A673 (cell line): Measurements from ENCODE around the gene NABP1. TPM values are rescaled to one million over a fixed set of nuclear protein-coding genes. Genes with fewer than 3 reads are reported as not detected.

Source experiments
- BruUV-seq: library from RNA; stranded (reverse); fragments of 400-500 nt; replicated peaks from 2 replicates; lab custom pipeline; 2021; lab: Mats Ljungman, UMichigan
- CTCF ChIA-PET: fragments of 300-600 bp; sonication (Branson Sonifier 250); formaldehyde crosslinking; loops from one replicate; lab custom pipeline; 2022; ENCODE audit warnings: antibody characterized with exemption; lab: Charles Lee
- POLR2A ChIA-PET: fragments of 300-600 bp; sonication (Branson Sonifier 250); formaldehyde crosslinking; loops from one replicate; lab custom pipeline; 2022; ENCODE audit warnings: antibody characterized with exemption; ENCODE audit not compliant: low non-redundant PET; lab: Charles Lee
- DNase-seq: peaks from one replicate; pipeline ENCODE4 v3.0.0-alpha.2; 2015; ENCODE audit warnings: low spot score
- H3K27ac ChIP-seq: fragments of 200-600 bp; sonication (generic); 2 replicates; pipeline ENCODE4 v1.5.1; 2016; ENCODE audit warnings: mixed run types, low read depth, mild to moderate bottlenecking, mixed read lengths, antibody characterized with exemption, low read length; ENCODE audit not compliant: poor library complexity, severe bottlenecking
- H3K27me3 ChIP-seq: fragments of 200-600 bp; sonication (generic); replicated peaks from 2 replicates; pipeline ENCODE4 v1.6.1; 2017; ENCODE audit warnings: mixed run types, low read depth, mild to moderate bottlenecking, mixed read lengths, antibody characterized with exemption, low read length; ENCODE audit not compliant: insufficient read depth, poor library complexity
- H3K36me3 ChIP-seq: fragments of 200-600 bp; sonication (generic); 2 replicates; pipeline ENCODE4 v1.6.1; 2016; ENCODE audit warnings: mixed run types, mild to moderate bottlenecking, mixed read lengths, antibody characterized with exemption, low read length; ENCODE audit not compliant: insufficient read depth, poor library complexity, severe bottlenecking
- H3K4me1 ChIP-seq: fragments of 200-600 bp; sonication (generic); 2 replicates; pipeline ENCODE4 v1.6.1; 2017; ENCODE audit warnings: mixed run types, mild to moderate bottlenecking, mixed read lengths, antibody characterized with exemption, low read length; ENCODE audit not compliant: insufficient read depth, poor library complexity, severe bottlenecking
- H3K4me3 ChIP-seq: fragments of 200-600 bp; sonication (generic); 2 replicates; pipeline ENCODE4 v1.5.1; 2016; ENCODE audit warnings: low read depth, mixed run types, mild to moderate bottlenecking, mixed read lengths, low read length; ENCODE audit not compliant: poor library complexity, severe bottlenecking
- H3K9me3 ChIP-seq: fragments of 200-600 bp; sonication (generic); 2 replicates; pipeline ENCODE4 v1.6.1; 2016; ENCODE audit warnings: mixed run types, low read depth, mild to moderate bottlenecking, mixed read lengths, antibody characterized with exemption, low read length; ENCODE audit not compliant: poor library complexity, severe bottlenecking
- CTCF ChIP-seq: fragments of 300-800, 200-600 bp; sonication (generic); conservative IDR thresholded peaks from 2 replicates; pipeline ENCODE4 v1.5.1; 2017; ENCODE audit warnings: low read depth, mild to moderate bottlenecking, antibody characterized with exemption, low read length, moderate library complexity, mixed read lengths
- EZH2 ChIP-seq: fragments of 200-600 bp; sonication (generic); IDR thresholded peaks from 2 replicates; pipeline ENCODE4 v1.6.1; 2017; ENCODE audit warnings: borderline replicate concordance, low read depth, mild to moderate bottlenecking, mixed read lengths, antibody characterized with exemption, low read length; ENCODE audit not compliant: poor library complexity, severe bottlenecking
- intact Hi-C: fragments of 100-400 bp; cut with micrococcal nuclease; formaldehyde crosslinking; loops from one replicate; pipeline ENCODE4 v1.10.0; 2022; ENCODE audit not compliant: unreplicated experiment
- total RNA-seq: library from RNA; stranded (reverse); gene quantifications from 2 replicates; pipeline ENCODE4 v1.2.3, GENCODE V29; 2021

The NABP1 gene
- total RNA-seq, 1 experiment from 2014 or later, result 38.4 TPM

DNA sequence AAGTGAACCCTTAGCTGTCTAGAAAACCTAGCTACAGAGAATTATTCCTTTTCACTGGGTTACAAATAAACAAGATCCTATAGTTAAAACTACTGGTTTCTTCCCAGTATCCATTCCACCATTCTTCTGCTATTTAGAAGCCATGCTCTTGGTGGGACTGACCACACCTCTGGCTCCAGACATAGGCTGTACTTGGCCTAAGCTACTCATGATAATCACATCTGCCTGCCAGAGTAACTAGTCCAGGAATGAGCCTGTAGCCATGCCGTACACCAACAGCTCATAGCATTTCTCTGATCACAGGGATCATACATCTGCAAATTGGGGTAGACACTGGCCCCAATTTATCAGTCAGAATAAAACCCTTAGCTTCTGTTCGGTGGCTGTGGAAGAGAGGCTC, 33.7 kb downstream of the NABP1 start:
- ChIA-PET CTCF (no interaction called here), POLR2A (no interaction called here)
- H3K4me3 ChIP-seq, result no peak overlapping the region
- H3K36me3 ChIP-seq, result no peaks in the 10 kb centered on the region
- no peaks in the 10 kb centered on the region for H3K27me3 ChIP-seq
- DNase-seq, result no peak
- no peak for TF ChIP-seq CTCF
- TF ChIP-seq EZH2, result no peak
- H3K4me1 ChIP-seq, result peaks cover 42% of the 10 kb centered on the region
- no peaks in the 10 kb centered on the region for H3K9me3 ChIP-seq
- intact Hi-C loops, result no loop called here
- no peak overlapping the region for H3K27ac ChIP-seq
- no TSS peak for BruUV-seq

GRCh38 chr2:191713837-191714236, 35.9 kb downstream of the NABP1 start:
- Histone ChIP-seq H3K4me1 (peaks cover 38% of the 10 kb centered on the region), H3K36me3 (no peaks in the 10 kb centered on the region), H3K9me3 (no peaks in the 10 kb centered on the region), H3K4me3 (no peak overlapping the region), H3K27me3 (no peaks in the 10 kb centered on the region), H3K27ac (no peak overlapping the region)
- CTCF ChIA-PET, result no interaction called here
- POLR2A ChIA-PET, result no interaction called here
- no TSS peak for BruUV-seq
- peak; percentile 32 for DNase-seq
- peak; percentile 26; the same call in 1 of the 2 replicates for TF ChIP-seq CTCF
- no peak for TF ChIP-seq EZH2
- intact Hi-C loops, result no loop called here

GRCh38 chr2:191714925-191715324, 37.0 kb downstream of the NABP1 start:
- POLR2A ChIA-PET, result interaction anchor here (0.7 kb wide), 1 partner anchor 7 kb away, joined by 4 read pairs; no protein-coding TSS in a partner anchor
- Histone ChIP-seq H3K9me3 (no peaks in the 10 kb centered on the region), H3K27ac (peak overlapping the region; percentile 69), H3K4me1 (peaks cover 38% of the 10 kb centered on the region), H3K27me3 (no peaks in the 10 kb centered on the region), H3K36me3 (no peaks in the 10 kb centered on the region), H3K4me3 (peak overlapping the region; percentile 15)
- TF ChIP-seq EZH2 (no peak), CTCF (no peak)
- CTCF ChIA-PET, result interaction anchor here (0.7 kb wide), 1 partner anchor 149 kb away, joined by 3 read pairs; no protein-coding TSS in a partner anchor
- intact Hi-C loops, result no loop called here
- no TSS peak for BruUV-seq
- DNase-seq, result peak; percentile 96
